Fibroblast of pulmonary artery (primary cell): ENCODE results near the gene ANGPTL4.
"Not testable (repeated sequence)": the region's sequence is repeated elsewhere in the genome, so short reads cannot be mapped to it uniquely, and the experiment has no call there.

Experiments
- DNase-seq: peaks from one replicate; pipeline ENCODE4 v3.0.0-alpha.2; 2010; ENCODE audit warnings: low read depth
- H3K4me3 ChIP-seq: replicated peaks from 2 replicates; pipeline ENCODE4 v1.5.1; 2011; ENCODE audit warnings: low read depth, mild to moderate bottlenecking, control low read depth, low read length, moderate library complexity
- TF ChIP-seq, protein P1 (sequence below): IDR thresholded peaks from 2 replicates; pipeline ENCODE4 v1.5.1; 2011; ENCODE audit warnings: mild to moderate bottlenecking, control low read depth, low read length, inconsistent platforms; ENCODE audit errors: missing control alignments

The ANGPTL4 gene

DNA sequence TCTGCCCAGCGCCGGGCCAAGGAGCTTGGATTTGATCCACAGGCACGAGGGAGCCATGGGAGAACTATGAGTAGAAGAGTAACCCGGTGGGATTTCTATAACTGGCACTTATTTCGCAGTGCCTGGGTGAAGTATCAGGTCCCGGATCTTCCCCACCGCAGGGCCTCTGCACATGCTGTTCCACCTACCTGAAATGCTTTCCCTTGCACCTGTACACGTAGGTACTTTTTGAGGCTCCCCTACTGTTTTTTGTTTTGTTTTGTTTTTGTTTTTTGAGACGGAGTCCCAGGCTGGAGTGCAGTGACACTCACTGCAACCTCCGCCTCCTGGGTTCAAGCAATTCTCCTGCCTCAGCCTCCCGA lies 20.5 kb upstream of the ANGPTL4 start:
- H3K4me3 ChIP-seq = peak overlapping the region; percentile 61
- TF ChIP-seq, protein P1, sequence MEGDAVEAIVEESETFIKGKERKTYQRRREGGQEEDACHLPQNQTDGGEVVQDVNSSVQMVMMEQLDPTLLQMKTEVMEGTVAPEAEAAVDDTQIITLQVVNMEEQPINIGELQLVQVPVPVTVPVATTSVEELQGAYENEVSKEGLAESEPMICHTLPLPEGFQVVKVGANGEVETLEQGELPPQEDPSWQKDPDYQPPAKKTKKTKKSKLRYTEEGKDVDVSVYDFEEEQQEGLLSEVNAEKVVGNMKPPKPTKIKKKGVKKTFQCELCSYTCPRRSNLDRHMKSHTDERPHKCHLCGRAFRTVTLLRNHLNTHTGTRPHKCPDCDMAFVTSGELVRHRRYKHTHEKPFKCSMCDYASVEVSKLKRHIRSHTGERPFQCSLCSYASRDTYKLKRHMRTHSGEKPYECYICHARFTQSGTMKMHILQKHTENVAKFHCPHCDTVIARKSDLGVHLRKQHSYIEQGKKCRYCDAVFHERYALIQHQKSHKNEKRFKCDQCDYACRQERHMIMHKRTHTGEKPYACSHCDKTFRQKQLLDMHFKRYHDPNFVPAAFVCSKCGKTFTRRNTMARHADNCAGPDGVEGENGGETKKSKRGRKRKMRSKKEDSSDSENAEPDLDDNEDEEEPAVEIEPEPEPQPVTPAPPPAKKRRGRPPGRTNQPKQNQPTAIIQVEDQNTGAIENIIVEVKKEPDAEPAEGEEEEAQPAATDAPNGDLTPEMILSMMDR = no peak
- DNase-seq = no peak

DNA sequence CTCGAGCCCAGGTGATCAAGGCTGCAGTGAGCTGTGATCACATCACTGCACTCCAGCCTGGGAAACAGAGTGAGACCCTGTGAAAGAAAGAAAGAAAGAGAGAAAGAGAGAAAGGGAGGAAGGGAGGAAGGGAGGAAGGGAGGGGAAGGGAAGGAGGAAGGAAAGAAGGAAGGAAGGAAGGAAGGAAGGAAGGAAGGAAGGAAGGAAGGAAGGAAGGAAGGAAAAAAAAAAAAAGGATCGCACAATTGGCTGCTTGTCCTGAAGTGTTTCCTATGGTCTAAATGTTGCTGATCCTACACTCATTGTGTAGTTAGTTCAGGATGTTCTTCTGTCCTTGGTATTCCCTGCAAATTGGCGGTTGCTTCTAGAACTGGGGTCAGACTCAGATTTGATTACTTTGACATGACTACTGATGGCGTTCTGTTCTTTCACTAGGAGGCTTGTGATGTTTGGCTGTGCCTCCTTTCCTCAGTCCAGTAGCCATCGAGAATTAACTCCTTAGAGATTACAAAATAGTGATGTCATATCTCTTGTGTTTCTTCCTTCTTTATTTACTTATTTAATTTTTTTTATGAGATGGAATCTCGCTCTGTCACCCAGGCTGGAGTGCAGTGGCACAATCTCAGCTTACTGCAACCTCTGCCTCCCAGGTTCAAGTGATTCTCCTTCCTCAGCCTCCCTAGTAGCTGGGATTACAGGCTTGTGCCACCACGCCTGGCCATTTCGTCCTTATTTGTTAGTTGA lies 14.2 kb upstream of the ANGPTL4 start:
- H3K4me3 ChIP-seq, DNase-seq: not testable (repeated sequence)

DNA sequence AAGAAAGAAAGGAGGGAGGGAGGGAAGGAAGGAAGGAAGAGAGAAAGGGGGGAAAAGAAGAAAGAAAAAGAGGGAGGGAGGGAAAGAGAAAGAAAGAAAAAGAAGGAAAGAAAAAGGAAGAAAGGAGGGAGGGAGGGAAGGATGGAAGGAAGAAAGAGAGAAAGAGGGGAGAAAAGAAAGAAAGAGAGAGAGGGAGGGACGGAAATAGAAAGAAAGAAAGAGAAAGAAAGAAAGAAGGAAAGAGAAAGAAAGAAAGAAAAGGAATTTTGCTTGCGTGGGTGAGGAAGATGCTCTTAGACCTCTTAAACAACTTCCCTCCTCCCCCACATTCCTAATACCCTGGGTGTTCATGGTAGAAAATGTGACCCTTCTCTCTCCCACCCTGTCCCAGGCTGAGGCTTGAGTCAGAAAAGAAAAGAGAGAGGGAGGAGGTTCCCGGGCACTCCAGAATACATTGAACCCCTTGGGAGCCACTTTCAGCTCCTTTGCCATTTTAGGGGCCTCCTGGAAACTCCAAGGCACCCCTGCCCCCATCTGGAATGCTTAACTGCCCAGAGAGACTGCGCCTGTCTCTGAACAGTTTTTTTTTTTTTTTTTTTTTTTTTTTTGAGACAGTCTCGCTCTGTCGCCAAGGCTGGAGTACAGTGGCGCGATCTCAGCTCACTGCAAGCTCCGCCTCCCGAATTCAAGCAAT lies 11.7 kb upstream of the ANGPTL4 start:
- TF ChIP-seq, protein P1 = no peak
- peak overlapping the region; percentile 13 for H3K4me3 ChIP-seq
- DNase-seq = peak; percentile 71

DNA sequence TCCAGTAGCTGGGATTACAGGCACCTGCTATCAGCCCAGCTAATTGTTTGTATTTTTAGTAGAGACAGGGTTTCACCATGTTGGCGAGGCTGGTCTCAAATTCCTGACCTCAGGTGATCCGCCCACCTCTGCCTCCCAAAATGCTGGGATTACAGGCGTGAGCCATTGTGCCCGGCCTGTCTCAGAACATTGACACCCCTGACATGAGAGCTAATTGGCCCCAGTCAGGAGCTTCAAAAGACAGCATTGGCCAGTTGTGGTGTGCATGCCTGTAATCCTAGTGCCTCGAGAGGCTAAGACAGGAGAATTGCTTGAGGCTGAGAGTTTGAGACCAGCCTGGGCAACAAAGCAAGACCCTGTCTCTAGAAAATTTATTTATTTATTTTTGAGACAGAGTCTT lies 11.1 kb upstream of the ANGPTL4 start:
- not testable (repeated sequence) for DNase-seq, H3K4me3 ChIP-seq

DNA sequence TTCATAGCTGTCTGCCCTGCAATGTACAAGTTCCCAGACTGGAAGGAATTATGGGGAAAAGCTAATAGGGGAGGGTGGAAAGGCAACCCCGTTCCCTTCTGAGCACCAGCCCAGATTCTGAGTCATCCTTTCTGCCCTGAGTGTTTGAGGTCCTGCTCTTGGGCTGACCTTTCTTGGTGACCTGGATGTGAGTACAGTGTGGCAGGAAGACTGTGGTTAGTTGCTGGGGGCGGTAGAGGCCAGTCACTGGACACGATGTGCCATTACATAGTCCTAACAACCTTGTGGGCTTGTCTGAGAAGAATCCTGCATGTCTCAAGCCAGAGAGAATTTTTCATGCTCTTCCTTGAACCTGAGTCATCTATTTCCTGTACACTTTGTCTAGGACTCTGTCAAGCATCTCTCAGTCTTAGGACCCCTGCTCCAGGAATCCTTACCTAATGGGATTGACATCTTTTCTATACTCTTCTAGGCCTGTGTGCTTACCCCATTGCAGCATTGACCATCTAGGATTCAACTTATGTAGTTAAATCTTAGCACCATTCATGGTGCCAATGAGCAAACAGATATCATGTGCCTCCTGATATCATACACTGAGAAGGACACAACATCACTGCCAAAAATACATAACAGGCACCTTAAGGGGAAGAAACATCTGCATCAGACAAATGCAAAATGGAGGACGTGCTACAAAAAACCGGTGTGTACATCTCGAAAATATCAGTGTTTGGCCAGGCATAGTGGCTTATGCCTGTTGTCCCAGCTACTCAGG lies 8.1 kb upstream of the ANGPTL4 start:
- no peak overlapping the region for H3K4me3 ChIP-seq
- TF ChIP-seq, protein P1 = no peak
- DNase-seq = peak; percentile 98

DNA sequence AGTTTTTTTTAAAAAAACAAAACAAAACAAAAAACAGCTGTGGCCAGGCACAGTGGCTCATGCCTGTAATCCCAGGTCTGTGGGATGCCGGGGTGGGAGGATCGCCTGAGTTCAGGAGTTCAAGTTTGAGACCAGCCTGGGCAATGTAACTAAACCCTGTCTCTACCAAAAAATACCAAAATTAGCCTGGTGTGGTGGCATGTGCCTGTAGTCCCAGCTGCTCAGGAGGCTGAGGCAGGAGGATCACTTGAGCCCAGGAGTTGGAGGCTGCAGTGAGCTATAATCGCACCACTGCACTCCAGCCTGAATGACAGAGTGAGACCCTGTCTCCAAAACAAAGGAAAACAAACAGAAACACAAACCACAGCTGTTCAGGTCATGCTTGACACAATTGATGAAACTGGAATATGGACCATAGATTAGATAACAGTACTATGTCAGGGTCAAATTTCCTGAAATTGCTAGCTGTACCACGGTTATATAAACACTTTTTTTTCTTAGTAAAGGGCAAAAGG lies 6.9 kb upstream of the ANGPTL4 start:
- TF ChIP-seq, protein P1 = no peak
- no peak overlapping the region for H3K4me3 ChIP-seq
- DNase-seq = peak; percentile 64

DNA sequence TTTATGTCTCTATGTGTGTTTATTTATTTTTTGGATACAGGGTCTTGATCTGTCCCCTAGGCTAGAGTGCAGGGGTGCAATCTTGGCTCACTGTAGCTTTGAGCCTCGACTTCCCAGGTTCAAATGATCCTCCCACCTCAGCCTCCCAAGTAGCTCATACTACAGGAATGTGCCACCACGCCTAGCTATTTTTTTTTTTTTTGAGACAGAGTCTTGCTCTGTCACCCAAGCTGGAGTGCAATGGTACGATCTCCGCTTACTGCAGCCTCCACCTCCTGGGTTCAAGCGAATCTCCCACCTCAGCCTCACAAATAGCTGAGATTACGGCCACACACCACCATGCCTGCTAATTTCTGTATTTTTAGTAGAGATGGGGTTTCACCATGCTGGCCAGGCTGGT lies 5.0 kb upstream of the ANGPTL4 start:
- TF ChIP-seq, protein P1 = no peak
- DNase-seq = no peak
- no peak overlapping the region for H3K4me3 ChIP-seq
